Left kidney (tissue), 2 donors: ENCODE results near the gene HNRNPL. TPM values are rescaled to one million over a fixed set of nuclear protein-coding genes. Genes with fewer than 3 reads are reported as not detected.

ENCODE experiments used
- DNase-seq: peaks from one replicate; pipeline ENCODE4 v3.0.0-alpha.2; 2013
- polyA plus RNA-seq: library from polyadenylated mRNA; unstranded; fragments of 120-200 nt; gene quantifications from one replicate; pipeline ENCODE4 v1.2.1, GENCODE V29; 2013; ENCODE audit not compliant: insufficient read length

The HNRNPL gene
- polyA plus RNA-seq, 1 donor: 538 TPM

DNA sequence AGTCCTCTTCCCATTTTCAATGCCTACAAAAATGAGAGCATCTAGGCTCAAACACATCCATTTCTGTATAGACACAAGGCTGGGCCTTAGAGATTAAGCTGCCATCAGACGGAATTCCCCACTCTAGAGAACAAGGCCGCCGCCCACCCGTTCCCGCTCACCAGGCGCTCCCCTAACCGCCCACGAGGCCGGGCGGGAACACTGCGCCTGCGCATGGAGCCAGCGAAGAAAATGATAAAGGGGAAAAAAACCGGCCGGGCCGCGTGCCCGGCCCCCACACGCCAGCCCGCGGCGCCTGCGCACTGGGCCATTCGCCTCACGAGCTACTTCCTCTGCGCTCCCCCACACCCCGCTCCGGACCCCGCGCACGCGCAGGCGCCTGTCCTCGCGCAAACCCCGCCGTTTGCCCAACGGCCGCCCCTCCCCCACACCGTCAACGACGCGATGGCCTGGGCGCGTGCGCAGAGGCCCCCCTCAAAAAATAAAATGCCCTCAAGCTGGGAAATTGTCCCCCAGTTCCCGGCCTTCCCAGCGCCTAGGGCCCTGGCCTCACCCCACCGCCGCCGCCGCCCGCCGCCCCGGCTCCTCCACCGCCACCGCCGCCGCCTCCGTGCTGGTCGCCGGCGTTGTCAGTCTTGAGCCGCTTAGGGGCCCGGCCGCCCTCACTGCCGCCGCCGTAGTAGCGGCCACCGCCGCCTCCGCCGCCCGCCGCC, 483 bp downstream of the HNRNPL start:
- DNase-seq: peak; percentile 96

DNA sequence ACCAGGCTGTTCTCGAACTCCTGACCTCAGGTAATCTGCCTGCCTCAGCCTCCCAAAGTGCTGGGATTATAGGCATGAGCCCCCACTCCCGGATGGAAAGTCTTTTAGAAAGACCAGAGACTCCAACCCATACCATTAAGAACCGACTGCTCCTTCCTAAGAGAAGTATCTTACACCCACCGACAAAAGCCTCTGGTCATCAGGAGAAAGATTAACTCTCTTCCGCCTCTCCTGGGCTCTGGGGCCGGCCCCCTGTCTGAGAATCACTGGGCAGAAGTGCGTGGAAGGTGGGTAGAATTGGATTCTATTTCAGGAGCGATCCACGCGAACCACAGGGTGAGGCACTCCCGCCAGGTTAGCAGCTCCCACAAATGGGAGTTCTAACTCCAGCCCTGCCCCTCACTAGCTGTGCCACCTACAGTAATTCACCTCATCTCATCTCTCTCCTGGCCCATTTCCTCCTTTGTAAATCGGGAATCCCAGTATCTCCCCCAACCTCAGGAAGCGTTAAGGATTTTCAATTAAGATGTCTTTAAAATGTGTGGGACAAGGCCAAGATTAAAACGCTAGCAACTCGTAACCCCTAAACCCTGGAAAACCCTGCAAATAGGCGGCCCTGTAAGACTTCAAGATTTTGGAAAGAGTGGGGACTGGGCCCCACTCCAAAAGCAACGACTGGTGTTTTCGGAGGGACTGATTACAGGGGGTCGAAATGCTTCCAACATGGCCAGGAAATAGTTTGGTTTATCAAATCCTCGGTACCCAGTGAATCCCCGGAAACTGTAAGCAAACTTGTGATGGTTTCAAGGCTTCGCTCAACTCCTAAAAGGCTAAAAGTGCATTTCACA, 1.3 kb downstream of the HNRNPL start:
- DNase-seq: no peak

DNA sequence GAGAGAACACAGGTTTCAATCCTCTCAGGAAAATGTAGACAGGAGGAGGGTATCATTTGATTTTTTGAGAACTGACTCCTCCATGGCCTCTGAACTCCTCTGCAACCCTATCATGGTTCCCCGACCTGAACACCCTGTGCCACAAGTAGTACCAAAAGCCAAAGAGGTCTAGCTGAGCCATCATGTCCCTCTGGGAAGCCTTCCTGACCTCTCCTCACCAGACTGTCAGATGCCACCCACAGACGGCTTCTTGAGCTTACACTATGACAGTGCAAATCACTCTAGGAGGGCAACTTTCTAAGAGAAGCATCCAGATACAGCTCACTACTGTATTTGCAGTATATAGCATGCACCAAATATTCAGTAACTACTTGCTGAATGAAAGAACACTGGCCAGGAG, 3.7 kb downstream of the HNRNPL start:
- no peak for DNase-seq

DNA sequence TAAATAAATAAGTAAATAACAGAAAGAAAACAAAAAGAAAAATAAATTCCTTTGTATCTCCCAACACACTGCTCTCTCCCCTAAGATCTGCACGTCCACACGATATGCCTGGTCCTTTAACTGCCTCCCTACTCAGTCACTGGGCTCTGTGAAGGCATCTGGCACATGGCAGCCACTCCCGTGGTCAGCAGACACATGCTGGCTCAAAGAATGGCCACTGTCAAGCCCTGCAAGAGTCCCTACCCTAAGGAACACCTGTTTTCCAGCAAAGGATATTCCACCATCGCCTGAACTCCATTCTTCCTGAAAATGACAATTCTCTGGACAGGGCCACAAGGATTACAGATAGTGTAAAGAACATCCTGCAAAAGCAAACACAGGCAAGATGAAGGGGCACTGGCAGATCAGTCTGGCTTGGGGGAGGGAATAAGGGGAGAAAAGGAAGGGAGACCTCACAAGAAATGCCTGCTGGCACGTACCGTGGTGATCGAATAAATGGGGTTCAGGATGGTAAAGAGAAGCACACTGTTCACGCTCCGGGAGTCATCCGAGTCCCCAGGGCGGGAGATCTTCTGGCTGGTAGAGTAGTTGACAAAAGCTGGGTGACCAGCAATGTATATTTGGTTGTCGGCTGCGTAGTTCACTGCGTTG, 4.3 kb downstream of the HNRNPL start:
- DNase-seq: no peak

- DNase-seq: no peak
These were observed 5.6 kb downstream of the HNRNPL start for GRCh38 chr19:38844093-38844686.

DNA sequence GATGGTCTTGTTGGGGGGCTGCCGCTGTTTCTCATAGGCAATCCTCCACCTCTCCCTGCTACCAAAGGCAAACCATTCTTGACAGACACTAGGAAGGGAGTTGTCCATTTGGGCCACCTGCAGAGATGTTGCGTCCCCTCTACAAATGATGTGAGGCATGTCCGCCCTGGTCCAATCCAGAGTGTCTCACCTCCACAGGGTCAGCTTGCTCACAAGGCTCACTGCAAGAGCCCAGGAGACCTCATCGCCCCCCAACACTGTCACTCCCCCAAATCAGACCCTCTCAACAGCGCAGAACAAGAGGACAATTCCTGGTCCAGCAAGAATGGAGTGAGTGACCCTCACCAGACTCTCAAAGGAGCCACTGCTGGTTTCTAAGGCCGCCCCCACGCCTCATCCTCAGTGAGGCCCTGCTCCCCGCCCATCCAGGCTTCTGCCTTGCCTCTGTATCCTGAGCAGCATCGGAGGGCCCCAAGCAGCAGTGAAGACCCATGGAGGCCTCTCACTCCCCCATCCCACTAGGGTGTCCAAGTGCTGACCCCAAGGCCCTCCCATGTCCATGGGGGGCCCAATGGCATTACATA, 6.5 kb downstream of the HNRNPL start:
- DNase-seq: no peak

GRCh38 chr19:38842439-38843174, 7.2 kb downstream of the HNRNPL start:
- no peak for DNase-seq

- no peak for DNase-seq
These were observed 7.9 kb downstream of the HNRNPL start for GRCh38 chr19:38841787-38842438.

DNA sequence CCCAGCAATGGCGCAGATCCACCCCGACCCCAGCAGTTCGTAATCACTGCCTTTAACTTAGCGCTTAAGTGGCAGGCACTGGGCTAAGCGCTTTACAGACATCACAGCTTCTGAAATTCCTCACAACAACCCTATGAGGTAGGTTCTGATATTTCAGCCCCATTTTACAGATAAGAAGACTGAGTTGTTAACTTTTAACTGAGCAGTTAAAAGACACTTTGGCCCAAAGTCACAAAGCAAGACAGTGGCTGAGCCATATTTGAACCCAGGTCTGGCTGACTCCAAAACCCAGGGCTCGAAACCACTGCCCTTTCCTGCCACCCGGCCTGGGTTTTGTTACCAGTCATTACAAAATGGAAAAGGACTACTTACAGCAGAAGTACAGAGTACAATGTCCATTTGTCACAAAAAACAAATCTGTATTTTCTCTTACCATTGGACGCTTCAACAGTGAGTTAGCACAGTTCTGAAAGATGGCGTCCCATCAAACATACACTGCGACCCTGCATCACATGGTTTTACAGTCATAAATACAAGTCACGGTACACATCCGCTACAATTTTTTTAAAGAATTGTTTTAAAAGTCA, 8.5 kb downstream of the HNRNPL start:
- DNase-seq: no peak

DNA sequence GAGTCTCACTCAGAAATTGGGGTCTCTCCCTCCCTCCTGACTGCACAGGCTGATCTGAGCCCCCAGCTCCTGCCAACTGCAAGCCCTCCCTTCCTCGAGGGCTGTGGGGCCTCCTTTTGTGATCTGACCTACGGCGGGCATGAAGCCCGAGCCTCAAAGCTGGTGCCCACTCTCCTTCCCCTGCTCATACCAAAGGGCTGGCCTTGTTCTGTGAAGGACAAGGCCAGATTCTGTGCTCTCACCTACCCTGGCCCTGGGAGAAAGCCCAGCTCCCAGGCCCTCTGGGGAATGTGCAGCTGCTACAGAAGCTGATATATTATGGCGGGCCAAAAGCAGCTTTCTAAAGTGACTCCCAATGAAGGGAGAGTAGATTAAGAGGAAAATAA, 9.2 kb downstream of the HNRNPL start:
- DNase-seq: no peak

DNA sequence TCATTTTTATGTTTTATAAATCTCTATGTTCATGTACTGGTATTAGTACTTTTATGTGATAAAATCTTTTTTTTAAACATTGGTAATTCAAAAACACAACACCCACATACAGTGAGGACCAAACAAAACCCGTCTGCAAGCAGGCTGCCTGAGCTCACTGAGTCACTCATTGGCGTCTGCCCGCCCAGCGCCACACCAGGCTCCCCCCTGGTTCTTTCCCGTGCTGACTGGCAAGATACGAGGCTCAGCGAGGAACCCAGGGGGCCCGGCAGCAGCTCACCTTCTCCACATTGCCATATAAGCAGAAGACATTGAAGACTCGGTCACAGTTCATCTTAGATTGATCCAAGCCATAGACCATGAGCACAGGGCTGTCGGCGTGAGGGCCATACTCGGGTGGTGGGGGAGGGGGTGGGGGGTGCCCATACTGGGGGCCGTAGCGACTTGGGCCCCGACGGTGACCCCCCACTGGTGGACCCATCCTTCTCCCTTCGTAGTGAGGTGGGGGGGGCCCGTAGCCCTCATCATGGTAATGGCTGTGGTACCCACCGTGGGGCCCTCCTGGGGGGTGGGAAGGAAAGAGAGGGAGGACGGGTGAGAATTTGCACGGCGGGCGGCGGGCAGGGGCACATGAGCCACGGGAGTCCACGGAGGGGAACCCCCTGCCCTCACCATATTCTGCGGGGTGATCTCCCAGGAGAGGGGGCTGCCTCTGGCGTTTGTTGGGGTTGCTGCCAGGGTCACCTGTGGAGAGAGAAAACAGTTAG, 9.8 kb downstream of the HNRNPL start:
- DNase-seq: no peak

DNA sequence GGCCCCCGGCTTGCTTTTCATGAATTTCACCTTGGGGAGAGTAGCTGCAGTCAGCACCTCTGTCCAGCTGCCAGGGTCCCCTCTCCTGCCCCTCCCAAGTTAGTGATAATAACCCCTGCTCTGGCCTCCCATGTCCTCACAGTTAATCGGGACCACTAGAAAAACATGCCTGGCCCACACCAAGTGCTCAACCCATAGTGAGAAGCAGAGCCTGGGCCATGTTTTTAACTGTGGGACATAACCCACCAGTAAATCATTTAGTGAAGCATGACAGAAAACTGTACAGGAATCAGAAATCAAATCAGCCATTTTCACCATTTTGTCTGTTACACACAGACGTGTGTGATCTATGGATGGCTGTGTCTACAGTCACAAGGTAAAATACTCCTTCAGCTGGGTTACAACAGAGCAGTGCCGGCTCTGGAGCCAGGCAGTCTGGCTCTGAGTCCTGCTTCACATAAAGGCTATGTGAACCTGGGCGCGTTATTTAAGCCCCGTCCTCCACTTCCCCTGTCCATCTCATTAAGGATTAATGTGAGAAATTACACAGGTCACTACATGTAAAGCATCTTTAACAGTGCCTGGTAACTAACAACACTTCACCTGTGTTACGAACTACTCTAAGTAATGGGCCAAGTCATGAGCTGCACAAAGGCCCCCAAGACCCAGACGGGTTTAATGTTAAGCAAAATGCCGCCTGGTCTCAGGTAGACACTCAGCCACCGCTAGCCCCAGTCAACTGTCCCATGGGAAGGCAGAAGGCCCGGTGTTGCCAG, 10.6 kb downstream of the HNRNPL start:
- DNase-seq: no peak

GRCh38 chr19:38838208-38838985, 11.4 kb downstream of the HNRNPL start:
- DNase-seq: no peak

GRCh38 chr19:38837656-38838121, 12.1 kb downstream of the HNRNPL start:
- no peak for DNase-seq

DNA sequence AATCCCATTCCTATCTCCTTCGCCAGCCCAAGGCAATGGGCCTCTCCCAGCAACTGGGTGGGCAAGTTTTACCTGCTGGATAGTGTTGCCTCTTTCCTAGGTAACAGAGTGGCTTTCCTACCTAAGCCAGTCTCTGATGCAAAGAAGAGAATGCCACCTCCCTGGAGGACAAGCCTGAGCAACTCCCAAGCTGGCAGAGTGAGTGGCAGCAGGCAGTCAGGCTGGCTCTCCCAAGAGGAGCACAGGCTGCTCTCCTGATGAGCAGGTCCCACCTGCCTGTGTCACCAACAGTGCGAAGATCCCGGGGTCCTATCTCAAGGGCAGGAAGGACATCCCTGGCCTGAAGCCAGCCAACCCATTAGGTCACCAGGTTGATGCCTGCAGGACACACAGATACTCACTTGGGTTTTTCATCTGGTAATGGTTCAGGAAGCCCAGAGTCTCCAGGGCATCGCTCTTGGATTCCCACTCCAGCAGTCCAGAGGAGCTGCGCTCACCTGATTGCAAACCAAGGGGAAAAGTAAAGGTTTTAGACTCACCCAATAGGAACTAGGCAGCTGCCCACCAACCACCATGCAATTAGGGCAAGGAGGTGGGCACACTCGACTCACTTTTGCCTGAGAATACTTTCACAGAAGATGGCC, 12.7 kb downstream of the HNRNPL start:
- DNase-seq: no peak

GRCh38 chr19:38836159-38836982, 13.4 kb downstream of the HNRNPL start:
- no peak for DNase-seq

DNA sequence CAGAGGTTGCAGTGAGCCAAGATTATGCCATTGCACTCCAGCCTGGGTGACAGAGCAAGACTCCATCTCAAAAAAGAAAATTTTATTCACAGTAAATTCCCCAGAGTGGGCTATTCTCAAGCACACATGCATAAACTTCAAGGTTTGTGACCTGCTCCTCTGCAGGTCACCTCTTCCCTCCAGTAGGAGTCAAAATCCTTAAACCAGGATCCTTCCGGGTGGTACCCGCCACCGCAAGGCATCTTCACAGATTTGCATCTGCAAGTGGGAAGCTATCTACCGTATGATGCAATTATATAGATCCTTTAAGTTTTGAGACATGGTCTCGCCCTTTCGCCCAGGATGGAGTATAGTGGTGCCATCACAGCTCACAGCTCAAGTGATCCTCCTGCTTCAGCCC, 15.2 kb downstream of the HNRNPL start:
- no peak for DNase-seq
